Mesothelial cell of epicardium (in vitro differentiated cells): Measurements from ENCODE around the gene RBMXL2. TPM values are rescaled to one million over a fixed set of nuclear protein-coding genes. Genes with fewer than 3 reads are reported as not detected.

Experiments used
- DNase-seq, 2 experiments: peaks; one replicate each; pipeline ENCODE4 v3.0.0; 2021; ENCODE audit warnings: low spot score in 2 of 2; ENCODE audit not compliant: unreplicated experiment in 2 of 2
- H3K27ac Mint-ChIP-seq: 2 replicates; pipeline ENCODE4 v1.8.0; 2021; ENCODE audit warnings: mixed read lengths
- H3K27me3 Mint-ChIP-seq: 2 replicates; pipeline ENCODE4 v1.8.0; 2021; ENCODE audit warnings: low read depth, mixed read lengths
- H3K36me3 Mint-ChIP-seq: 2 replicates; pipeline ENCODE4 v1.8.0; 2021; ENCODE audit warnings: mixed read lengths
- H3K4me1 Mint-ChIP-seq: 2 replicates; pipeline ENCODE4 v1.8.0; 2021; ENCODE audit warnings: mixed read lengths
- H3K4me3 Mint-ChIP-seq: 2 replicates; pipeline ENCODE4 v1.8.0; 2021; ENCODE audit warnings: mild to moderate bottlenecking, moderate library complexity, mixed read lengths
- H3K9me3 Mint-ChIP-seq: 2 replicates; pipeline ENCODE4 v1.8.0; 2021; ENCODE audit warnings: mixed read lengths
- CTCF ChIP-seq: fragments of 200-600 bp; sonication (generic); IDR thresholded peaks from one replicate; pipeline ENCODE4 v1.5.0; 2021; ENCODE audit warnings: antibody characterized with exemption; ENCODE audit not compliant: unreplicated experiment
- total RNA-seq: library from RNA; stranded (reverse); gene quantifications from 3 replicates; pipeline ENCODE4 v1.2.1, GENCODE V29; 2021

Gene RBMXL2
- total RNA-seq, 1 donor from 2014 or later: 0.16 TPM

DNA sequence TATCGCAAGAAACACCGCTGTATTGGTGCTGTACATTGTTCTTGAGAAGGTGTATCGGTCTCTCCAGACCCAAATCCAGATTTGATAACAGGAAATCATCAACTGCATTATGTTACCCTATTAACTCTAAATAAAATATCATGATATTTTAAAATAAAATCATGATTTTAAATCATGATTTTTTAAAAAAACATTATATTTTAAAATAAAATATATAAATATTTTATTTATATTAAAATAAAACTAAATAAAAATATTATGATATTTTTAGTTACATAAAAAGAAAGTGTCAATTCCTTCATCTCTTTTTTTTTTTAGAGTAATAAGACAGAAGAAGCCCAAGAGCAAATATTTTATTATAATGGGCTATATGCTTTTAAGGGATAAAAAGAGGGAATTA lies 27.6 kb downstream of the RBMXL2 start:
- DNase-seq: no peak
- Mint-ChIP-seq H3K27ac (no peak overlapping the region), H3K9me3 (no peaks in the 10 kb centered on the region), H3K27me3 (peaks cover 22% of the 10 kb centered on the region), H3K4me3 (no peak overlapping the region), H3K4me1 (no peaks in the 10 kb centered on the region), H3K36me3 (no peaks in the 10 kb centered on the region)
- TF ChIP-seq CTCF: no peak

GRCh38 chr11:7138051-7138450 lies 49.3 kb downstream of the RBMXL2 start:
- no peak for TF ChIP-seq CTCF
- no peak overlapping the region for H3K27ac Mint-ChIP-seq
- H3K4me3 Mint-ChIP-seq: no peak overlapping the region
- DNase-seq: no peak
- H3K4me1 Mint-ChIP-seq: no peaks in the 10 kb centered on the region
- H3K27me3 Mint-ChIP-seq: no peaks in the 10 kb centered on the region
- no peaks in the 10 kb centered on the region for H3K36me3 Mint-ChIP-seq
- H3K9me3 Mint-ChIP-seq: no peaks in the 10 kb centered on the region

Other genes with a start within 250 kb of the RBMXL2 start
- not detected in 3 replicates for gene OR10A5, start 243.3 kb upstream of the RBMXL2 start, total RNA-seq
- not detected in 3 replicates for gene OR10A2, start 225.9 kb upstream of the RBMXL2 start, total RNA-seq
- gene OR10A4, start 212.4 kb upstream of the RBMXL2 start, total RNA-seq: not detected in 3 replicates
- gene OR2D2, start 196.5 kb upstream of the RBMXL2 start, total RNA-seq: 0.40 to 0.85 TPM (median 0.41 TPM) in 3 replicates
- not detected in 3 replicates for gene OR2D3, start 168.0 kb upstream of the RBMXL2 start, total RNA-seq
- gene ZNF215, start 162.6 kb upstream of the RBMXL2 start, total RNA-seq: 2.8 to 3.9 TPM (median 3.0 TPM) in 3 replicates
- 6.2 to 7.4 TPM (median 6.5 TPM) in 3 replicates for gene ZNF214, start 68.7 kb upstream of the RBMXL2 start, total RNA-seq
- gene NLRP14, start 68.5 kb upstream of the RBMXL2 start, total RNA-seq: 0.51 to 0.58 TPM (median 0.54 TPM) in 3 replicates
- 3.4 to 3.8 TPM (median 3.7 TPM) in 3 replicates for gene SYT9, start 162.9 kb downstream of the RBMXL2 start, total RNA-seq